Activated B cell treated with CpG ODN at 0.5 μM for 24 hours (primary cell): Measurements from ENCODE around the gene VCL. TPM values are rescaled to one million over a fixed set of nuclear protein-coding genes. Genes with fewer than 3 reads are reported as not detected.
A peak's percentile ranks its signal among the peaks of the same experiment; 100 is the strongest.

Experiments
- ATAC-seq: fragments of 200-7000 bp; cut with Tn5 transposase; one replicate; pipeline ENCODE4 v1.10.0; 2021; ENCODE audit warnings: low read depth, mild to moderate bottlenecking, moderate library complexity
- CTCF ChIA-PET: fragments of 350-600 bp; sonication (Branson Sonifier 250); formaldehyde crosslinking; loops from one replicate; lab custom pipeline; 2021; ENCODE audit warnings: antibody characterized with exemption; lab: Charles Lee
- POLR2A ChIA-PET: fragments of 350-600 bp; sonication (Branson Sonifier 250); formaldehyde crosslinking; loops from one replicate; lab custom pipeline; 2021; ENCODE audit warnings: antibody characterized with exemption; lab: Charles Lee
- DNase-seq: peaks from one replicate; pipeline ENCODE4 v3.0.0; 2022
- H3K27ac Mint-ChIP-seq: one replicate; pipeline ENCODE4 v1.8.0; 2020; ENCODE audit warnings: mixed read lengths
- H3K27me3 Mint-ChIP-seq: one replicate; pipeline ENCODE4 v1.8.0; 2021; ENCODE audit warnings: mixed read lengths
- H3K36me3 Mint-ChIP-seq: one replicate; pipeline ENCODE4 v1.8.0; 2021; ENCODE audit warnings: low read depth, mixed read lengths
- H3K4me1 Mint-ChIP-seq: one replicate; pipeline ENCODE4 v1.8.0; 2021; ENCODE audit warnings: mixed read lengths
- H3K4me3 Mint-ChIP-seq: one replicate; pipeline ENCODE4 v1.8.0; 2020; ENCODE audit warnings: mild to moderate bottlenecking, mixed read lengths
- H3K9me3 Mint-ChIP-seq: one replicate; pipeline ENCODE4 v1.8.0; 2020; ENCODE audit warnings: mixed read lengths
- CTCF ChIP-seq: fragments of 200-600 bp; IDR thresholded peaks from one replicate; pipeline ENCODE4 v1.8.0; 2022; ENCODE audit warnings: antibody characterized with exemption, mild to moderate bottlenecking
- intact Hi-C: fragments of 100-400 bp; cut with micrococcal nuclease; formaldehyde crosslinking; loops from one replicate; pipeline ENCODE4 v1.15.1; 2024
- total RNA-seq: library from RNA; stranded (reverse); gene quantifications from 2 replicates; pipeline ENCODE4 v1.2.3, GENCODE V29; 2022

Gene VCL
- total RNA-seq, 1 donor from 2014 or later, result 21.3 TPM

DNA sequence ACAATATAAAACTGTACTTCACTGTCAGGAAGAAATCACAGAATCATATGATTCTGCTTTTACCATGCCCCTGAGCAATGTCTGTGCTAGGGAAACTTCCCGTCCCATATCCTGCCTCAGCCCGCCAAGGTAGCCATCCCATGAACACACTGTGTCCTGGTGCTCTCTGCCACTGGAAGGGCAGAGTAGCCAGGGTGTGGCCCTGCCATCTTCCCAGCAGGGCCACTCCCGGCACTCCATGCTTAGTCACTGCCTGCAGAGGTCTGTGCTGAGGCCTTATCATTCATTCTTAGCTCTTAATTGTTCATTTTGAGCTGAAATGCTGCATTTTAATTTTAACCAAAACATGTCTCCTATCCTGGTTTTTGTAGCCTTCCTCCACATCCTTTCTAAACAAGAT, 120.9 kb downstream of the VCL start:
- ATAC-seq (no peak), DNase-seq (no peak)
- Mint-ChIP-seq H3K36me3 (peaks cover 90% of the 10 kb centered on the region), H3K4me3 (no peak overlapping the region), H3K27me3 (no peaks in the 10 kb centered on the region), H3K9me3 (no peaks in the 10 kb centered on the region), H3K27ac (peak overlapping the region; percentile 71), H3K4me1 (peaks cover 5% of the 10 kb centered on the region)
- intact Hi-C loops, result no loop called here
- POLR2A ChIA-PET, result no interaction called here
- no peak for TF ChIP-seq CTCF
- CTCF ChIA-PET, result interaction anchor here (1.0 to 1.6 kb wide), 2 partner anchors 9 to 18 kb away, joined by 3 read pairs; no protein-coding TSS in a partner anchor

DNA sequence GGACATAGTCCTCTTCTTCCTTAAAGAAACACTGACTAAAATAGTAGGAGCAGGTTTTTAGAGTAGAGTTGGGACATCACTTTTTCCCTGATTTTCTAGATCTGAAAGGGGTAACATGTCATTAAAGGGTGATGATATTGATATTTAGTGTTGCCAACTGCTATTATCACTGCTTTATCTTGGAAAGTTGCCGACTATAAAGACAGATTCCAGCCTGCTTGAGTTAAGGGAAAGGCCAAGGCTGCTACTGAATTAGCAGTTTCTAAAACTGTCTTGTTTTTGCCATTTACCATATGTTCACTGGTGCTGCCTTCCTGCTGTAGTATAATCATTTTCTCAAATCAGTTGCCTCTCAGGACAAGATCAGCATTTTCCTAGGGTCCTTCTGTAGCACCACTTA, 123.0 kb downstream of the VCL start:
- Mint-ChIP-seq H3K4me1 (peaks cover 5% of the 10 kb centered on the region), H3K36me3 (peaks cover 89% of the 10 kb centered on the region), H3K27me3 (no peaks in the 10 kb centered on the region), H3K27ac (no peak overlapping the region), H3K4me3 (no peak overlapping the region), H3K9me3 (no peaks in the 10 kb centered on the region)
- intact Hi-C loops, result no loop called here
- ATAC-seq (no peak), DNase-seq (no peak)
- ChIA-PET POLR2A (no interaction called here), CTCF (interaction anchor here (1.5 kb wide), 1 partner anchor 14 kb away, joined by 5 read pairs; no protein-coding TSS in a partner anchor)
- TF ChIP-seq CTCF, result no peak

GRCh38 chr10:74121368-74121767, 123.5 kb downstream of the VCL start:
- H3K27me3 Mint-ChIP-seq, result no peaks in the 10 kb centered on the region
- no peak for DNase-seq
- no peak overlapping the region for H3K27ac Mint-ChIP-seq
- H3K4me1 Mint-ChIP-seq, result peaks cover 5% of the 10 kb centered on the region
- H3K4me3 Mint-ChIP-seq, result no peak overlapping the region
- H3K36me3 Mint-ChIP-seq, result peaks cover 89% of the 10 kb centered on the region
- ChIA-PET POLR2A (no interaction called here), CTCF (interaction anchor here (1.5 kb wide), 2 partner anchors 14 to 92 kb away, joined by 4 to 5 read pairs; no protein-coding TSS in a partner anchor)
- TF ChIP-seq CTCF, result no peak
- no peaks in the 10 kb centered on the region for H3K9me3 Mint-ChIP-seq
- intact Hi-C loops, result no loop called here
- no peak for ATAC-seq

DNA sequence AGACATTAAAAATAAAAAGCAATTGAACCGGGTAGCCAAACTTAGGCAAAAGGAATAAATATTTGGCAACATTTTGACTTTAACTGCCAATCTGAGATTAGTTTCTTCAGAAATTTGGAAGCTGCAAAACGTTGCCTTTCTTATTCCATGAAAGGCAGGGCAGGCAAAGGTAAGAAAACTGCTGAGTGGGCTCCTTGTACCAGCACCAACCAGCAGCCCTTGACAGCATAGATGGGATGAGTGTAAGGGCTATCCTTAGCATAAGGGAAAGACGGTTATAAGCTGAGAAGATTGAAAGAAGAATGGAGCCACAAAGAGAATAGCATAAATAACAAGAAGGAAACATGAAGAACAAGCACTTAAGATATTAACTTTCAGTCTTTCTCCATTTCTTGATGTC, 124.1 kb downstream of the VCL start:
- ChIA-PET POLR2A (no interaction called here), CTCF (interaction anchor here (1.1 to 1.5 kb wide), 3 partner anchors 15 to 91 kb away, joined by 3 to 5 read pairs (median 4); no protein-coding TSS in a partner anchor)
- ATAC-seq, result no peak
- Mint-ChIP-seq H3K9me3 (no peaks in the 10 kb centered on the region), H3K4me1 (peaks cover 6% of the 10 kb centered on the region), H3K36me3 (peaks cover 89% of the 10 kb centered on the region), H3K27me3 (no peaks in the 10 kb centered on the region), H3K27ac (peak overlapping the region; percentile 18), H3K4me3 (no peak overlapping the region)
- no peak for DNase-seq
- intact Hi-C loops, result no loop called here
- no peak for TF ChIP-seq CTCF

DNA sequence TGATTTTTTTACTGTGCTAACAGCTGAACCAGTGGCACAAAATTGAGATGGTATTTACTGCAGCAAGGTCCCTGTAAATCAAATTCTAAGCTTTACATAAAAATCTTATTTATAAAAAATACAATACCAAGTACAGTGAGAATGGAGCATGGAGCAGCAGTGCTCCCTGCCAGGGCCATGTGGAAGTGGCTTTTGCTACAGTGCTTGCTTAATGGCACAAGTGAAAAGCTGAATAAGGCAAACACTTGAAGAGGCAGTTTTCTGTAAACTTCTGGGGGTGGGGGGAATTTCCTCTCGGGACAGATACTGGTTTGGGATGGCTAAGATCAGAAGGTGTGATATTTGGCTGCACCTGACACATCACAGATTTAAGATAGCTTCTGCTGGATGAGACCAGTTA, 125.2 kb downstream of the VCL start:
- Mint-ChIP-seq H3K27me3 (no peaks in the 10 kb centered on the region), H3K4me3 (no peak overlapping the region), H3K4me1 (peaks cover 2% of the 10 kb centered on the region), H3K9me3 (no peaks in the 10 kb centered on the region), H3K36me3 (peaks cover 83% of the 10 kb centered on the region), H3K27ac (no peak overlapping the region)
- POLR2A ChIA-PET, result interaction anchor here (0.6 kb wide), 1 partner anchor 75 kb away, joined by 4 read pairs; no protein-coding TSS in a partner anchor
- ATAC-seq, result no peak
- CTCF ChIA-PET, result interaction anchor here (0.7 to 1.1 kb wide), 2 partner anchors 15 to 165 kb away, joined by 3 to 4 read pairs; no protein-coding TSS in a partner anchor
- DNase-seq, result no peak
- no peak for TF ChIP-seq CTCF
- intact Hi-C loops, result no loop called here
